ENCODE results near the gene ZNF507.
A peak's percentile ranks its signal among the peaks of the same experiment; 100 is the strongest.
"Not testable (repeated sequence)": the region's sequence is repeated elsewhere in the genome, so short reads cannot be mapped to it uniquely, and the experiment has no call there.

Gene ZNF507

DNA sequence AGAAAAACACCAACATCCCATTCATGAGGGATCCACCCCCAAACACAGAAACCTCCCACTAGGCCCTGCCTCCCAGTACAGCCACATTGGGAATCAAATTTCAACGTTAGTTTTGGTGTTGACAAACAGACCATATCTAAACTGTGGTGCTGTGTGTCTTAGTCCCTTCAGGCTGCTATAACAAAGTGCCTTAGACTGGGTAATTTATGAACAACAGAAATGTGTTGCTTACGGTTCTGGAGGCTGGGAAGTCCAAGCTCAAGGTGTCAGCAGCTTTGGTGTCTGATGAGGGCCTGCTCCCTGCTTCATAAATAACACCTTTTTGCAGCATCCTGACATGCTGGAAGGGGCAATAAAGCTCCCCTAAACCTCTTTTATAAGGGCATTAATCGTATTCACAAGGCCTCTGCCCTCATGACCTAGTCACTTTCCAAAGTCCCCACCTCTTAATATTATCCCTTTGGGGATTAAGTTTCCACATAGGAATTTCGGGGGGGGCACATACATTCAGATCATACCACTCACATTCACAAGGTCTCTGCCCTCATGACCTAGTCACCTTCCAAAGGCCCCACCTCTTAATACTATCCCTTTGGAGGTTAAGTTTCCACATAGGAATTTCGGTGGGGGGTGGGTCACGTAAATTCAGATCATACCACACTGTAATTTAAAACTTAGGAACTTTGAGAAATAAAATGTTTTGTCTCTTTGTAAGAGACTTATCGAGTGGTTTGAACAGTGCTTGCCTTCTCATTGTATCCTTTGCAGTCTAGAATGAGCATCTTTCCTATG, 27.5 kb downstream of the ZNF507 start:
- DNase-seq: no peak

GRCh38 chr19:32373585-32374295, 28.3 kb downstream of the ZNF507 start:
- DNase-seq: no peak

- not testable (repeated sequence) for DNase-seq
Observed at GRCh38 chr19:32374362-32374761, 29.0 kb downstream of the ZNF507 start.

GRCh38 chr19:32377088-32377487, 31.7 kb downstream of the ZNF507 start:
- DNase-seq: not testable (repeated sequence)

DNA sequence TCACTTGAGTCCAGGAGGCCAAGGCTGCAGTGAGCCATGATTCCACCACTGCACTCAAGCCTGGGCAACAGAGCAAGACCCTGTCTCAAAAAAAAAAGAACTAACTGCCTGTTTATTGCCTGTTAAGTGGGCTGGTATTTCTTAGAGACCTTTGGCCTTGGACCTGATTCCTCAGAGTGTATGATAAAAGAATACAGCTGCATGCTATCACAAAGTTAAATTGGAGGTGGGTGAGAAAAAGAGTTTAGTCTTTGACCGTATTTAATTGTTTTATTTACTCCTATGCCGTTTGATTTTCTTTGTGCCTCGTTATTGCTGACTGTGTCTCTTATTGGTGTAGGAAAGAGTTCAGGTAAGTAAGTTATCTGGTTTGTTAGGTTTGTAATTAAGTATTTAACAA, 34.9 kb downstream of the ZNF507 start:
- no peak for DNase-seq

DNA sequence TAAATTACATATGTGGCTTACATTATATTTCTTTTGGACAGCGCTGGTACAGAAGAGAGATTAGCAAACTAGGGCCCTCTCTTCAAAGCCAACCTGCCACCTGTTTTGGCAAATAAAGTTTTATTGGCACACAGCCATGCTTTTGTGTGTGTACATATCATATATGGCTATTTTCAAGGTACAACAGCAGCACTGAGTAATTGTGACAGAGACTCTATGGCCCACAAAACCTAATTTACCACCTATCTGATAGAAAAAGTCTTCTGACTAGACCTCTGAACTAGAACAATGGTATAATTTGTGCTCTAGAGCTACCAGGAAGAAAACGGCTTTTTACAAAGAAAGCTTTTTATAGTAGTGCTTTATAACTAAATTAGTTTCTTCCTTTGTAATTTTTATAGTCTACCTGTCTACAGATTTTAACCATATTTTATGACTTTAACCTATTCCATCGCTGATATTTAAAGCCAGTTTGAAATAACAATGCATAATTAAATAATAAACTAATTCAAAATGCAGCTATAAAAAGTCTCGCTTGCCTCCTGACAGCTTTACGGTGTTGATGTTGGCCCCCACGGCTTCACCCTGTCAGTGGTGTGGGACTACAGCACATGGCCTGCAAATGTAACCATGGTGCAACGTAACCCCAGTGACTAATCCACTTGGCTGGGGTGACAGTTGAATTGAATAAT, 42.4 kb downstream of the ZNF507 start:
- no peak for DNase-seq

DNA sequence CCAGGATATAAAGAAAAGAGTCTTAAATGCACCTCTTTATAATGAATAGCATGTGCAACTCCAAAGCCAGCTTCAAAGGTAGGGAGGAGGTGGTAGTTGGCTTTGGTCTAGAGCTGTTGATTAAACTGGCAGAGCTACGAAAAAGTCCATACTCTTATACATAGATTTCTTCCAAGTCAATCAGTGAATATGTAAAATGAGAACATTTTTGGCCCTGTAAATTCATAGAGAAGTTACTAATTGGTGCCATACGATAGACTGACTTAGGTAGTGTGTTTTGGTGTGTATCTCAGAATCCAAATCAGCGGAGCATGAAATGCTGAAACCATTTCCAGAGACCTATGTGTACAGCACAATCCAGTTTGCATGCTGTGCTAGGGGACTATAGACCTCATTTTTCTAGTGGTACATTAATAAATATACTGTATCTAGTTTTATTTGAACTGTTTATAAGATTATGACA, 43.0 kb downstream of the ZNF507 start:
- DNase-seq: no peak

GRCh38 chr19:32392901-32393300, 47.5 kb downstream of the ZNF507 start:
- DNase-seq: no peak

GRCh38 chr19:32396046-32396652, 50.7 kb downstream of the ZNF507 start:
- DNase-seq: no peak

GRCh38 chr19:32397671-32398101, 52.3 kb downstream of the ZNF507 start:
- DNase-seq: no peak

DNA sequence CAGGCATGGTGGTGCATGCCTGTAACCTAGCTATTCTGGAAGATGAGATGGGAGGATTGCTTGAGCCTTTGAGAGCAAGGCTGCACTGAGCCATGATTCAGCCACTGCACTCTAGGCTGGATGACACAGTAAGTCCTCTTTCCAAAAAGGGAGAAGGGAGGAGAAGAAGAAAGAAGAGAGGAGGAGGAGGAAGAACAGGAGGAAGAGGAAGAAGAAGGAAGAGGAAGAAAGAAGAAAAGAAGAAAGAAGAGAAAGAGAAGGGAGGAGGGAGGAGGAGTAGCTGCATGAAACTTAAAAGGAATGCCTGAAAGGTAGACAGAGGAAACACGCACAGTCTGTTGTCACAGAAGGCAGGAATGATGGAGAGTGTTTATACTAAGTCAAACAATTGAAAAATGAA, 56.6 kb downstream of the ZNF507 start:
- no peak for DNase-seq

DNA sequence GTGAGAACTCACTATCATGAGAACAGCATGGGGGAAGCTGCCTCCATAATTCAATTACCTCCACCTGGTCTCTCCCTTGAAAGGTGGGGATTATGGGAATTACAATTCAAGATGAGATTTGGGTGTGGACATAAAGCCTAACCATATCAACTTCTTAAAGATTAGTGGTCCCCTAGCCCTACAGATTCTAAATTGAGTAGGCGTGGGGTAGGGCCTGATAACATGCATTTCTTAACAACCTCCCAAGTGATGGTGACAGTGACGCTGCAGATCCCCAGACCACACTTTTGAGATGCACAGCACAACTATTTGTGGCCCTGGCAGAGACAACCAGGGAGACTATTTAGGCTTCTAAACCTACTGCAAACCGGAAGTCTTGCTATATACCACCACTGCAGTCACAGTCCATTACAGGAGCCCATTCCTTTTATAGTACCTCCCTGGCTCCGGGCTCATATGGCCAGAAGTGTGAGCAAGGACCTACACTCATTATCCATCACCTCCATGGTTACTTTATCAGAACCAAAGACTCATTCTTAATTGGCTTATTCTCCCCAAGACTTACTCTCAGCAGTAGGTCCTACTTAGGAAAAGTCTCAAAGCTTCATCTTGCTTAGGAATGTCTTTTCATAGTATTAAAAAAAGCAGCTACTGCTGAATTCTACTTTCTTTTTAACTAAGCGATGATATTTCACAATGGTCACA, 58.0 kb downstream of the ZNF507 start:
- no peak for DNase-seq

DNA sequence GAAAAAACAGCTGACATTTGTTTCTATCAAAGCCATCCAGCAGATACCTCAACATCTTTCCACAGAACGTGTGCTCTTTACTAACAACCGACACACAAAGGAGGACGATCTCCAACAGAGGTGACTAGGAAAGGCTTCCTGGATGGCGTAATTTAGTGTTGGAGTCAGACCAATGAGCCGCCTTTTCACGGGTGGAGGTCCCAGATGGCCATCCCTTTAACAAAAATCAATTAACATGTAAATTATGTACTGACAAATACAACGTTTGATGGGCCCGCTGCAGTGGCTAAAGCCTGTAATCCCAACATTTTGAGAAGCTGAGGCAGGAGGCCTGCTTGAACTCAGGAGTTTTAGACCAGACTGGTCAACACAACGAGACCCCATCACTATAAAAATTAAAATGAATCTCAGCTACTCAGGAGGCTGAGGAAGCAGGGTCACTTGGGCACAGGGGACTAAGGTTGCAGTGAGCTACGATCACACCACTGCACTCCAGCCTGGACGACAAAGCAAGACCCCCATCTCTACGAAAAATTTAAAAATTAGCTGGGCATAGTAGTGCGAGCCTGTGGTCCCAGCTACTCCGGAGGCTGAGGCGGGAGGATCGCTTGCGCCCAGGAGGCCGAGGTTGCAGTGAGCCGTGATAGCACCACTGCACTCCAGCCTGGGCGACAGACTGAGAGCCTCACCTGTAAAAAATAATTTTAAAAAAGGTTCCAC, 59.0 kb downstream of the ZNF507 start:
- DNase-seq: no peak

GRCh38 chr19:32404933-32405430, 59.6 kb downstream of the ZNF507 start:
- DNase-seq: no peak

DNA sequence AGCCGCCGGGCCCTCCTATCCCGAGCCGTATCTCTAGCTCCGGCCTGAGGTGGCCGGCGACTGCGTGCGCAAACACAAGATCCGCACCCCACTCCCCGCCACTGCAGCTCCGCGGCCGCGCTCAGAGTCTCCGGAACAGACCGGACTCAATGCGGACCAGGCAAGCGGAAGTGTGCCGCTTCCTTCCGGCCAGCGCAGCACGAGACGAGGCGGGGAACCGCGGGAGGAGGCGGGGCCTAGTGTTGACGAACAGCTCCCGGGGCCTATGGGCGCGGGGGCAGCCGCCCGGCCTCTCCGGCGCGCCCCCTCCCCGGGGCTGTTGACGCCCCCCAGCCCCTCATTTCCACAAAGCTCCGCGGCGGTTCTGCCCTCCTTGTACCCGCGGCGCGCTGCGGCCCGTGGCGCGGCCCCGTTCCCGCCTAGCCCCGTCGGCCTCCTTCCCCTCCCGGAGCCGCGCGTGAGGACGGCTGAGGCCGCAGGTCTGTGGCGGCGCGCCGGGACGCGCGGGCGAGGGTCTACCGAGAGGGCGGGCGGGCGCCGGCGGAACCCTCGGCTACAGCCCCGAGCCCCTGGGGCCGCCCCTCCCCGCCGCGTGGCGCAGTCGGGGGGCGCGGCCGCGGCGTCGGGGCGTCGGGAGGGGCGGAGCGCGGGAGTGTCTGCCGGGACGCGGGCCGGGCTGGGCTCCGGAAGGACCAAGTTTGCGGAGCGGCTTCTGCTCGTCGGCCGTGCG, 60.2 kb downstream of the ZNF507 start, which contains the start of gene DPY19L3:
Gene DPY19L3, plus strand, starts transcription at position 340 of the 730 bp plus-strand sequence. CDS start 2,484 bp downstream, outside the sequence.
- DNase-seq: peak; percentile 91

DNA sequence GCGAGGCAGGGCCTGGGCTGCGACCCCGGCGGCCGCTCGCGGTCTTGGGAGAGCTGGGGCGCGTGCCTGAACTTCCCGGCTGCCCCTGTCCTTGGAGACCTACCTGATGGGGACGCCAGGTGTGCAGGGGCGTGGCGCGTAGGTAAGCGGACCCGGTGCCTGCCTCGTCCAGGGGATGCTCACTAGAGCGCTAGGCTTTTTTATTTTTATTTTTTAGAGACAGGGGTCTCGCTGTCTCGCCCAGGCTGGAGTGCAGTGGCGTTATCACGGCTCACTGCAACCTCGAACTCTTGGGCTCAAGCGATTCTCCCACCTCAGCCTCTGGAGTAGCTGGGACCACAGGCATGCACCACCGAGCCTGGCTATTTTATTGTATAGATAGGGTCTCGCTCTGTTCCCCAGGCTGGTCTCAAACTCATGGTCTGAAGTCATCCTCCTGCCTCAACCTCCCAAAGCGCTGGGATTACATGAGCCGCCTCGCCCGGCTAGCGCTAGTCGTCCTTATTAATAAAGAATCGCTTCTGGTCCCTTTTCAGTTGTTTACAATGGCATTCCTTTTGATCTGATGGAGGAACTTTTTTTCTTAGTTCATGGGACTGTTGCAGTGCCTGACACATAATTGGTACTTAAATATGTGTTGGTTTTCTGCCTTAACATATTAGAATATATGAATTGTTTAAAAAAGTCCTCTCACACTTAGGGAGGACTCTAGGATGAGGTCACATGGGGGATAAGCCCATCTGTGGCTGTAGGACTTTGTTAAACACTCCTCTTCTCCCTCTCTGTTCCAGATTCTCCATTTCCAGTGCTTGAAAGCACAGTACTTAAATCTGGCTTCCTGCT, 61.0 kb downstream of the ZNF507 start:
- no peak for DNase-seq

DNA sequence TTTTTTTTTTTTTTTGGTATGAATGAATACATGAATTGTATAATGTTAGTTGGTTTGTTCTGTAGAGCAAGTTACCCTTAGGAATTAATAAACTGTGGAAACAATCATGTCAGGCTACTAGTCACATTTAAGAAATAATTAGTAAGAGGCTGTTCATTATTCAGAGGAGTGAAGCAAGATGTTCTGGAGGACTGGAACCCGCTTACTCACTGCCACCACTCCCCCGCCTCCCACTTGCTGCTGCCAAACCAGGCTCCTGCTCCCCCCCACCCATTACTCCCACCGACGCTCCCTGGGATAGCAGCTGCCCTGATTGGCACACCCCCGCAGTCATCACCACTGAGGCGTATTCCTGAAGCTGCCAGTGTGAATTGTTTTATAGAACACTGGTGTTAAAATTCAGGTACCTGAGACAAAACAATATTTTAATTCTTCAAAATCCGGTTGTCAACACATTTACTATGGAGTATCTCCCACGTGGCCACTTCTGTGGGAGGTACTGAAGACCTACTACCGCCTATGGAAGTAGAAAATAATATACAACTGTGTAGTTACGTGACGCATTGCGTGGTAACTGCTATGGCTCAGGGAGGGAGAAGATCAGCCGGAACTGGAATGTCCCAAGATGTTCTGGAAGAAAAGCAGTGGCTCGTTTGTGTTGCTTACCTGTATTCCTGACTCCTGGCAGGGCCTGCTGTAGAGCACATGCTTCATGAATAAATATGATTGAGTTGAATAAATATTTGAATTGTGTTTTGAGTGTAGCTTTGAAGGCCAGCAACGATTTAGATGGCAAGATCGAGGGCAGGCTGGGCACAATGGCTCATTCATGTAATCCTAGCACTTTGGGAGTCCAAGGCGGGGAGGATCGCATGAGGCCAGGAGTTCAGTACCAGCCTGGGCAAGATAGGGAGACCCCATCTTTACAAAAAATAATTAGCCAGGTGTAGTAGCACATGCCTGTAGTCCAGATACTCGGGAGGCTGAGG, 61.9 kb downstream of the ZNF507 start:
- no peak for DNase-seq

GRCh38 chr19:32415246-32415645, 69.8 kb downstream of the ZNF507 start:
- no peak for DNase-seq

Data from CD4-positive, alpha-beta T cell treated with Interleukin-10 for 1 hour (primary cell).